GM21717 (cell line): ENCODE results near the gene RAET1E.
"Not testable (repeated sequence)": the region's sequence is repeated elsewhere in the genome, so short reads cannot be mapped to it uniquely, and the experiment has no call there.

ENCODE experiments used
- ATAC-seq: cut with Tn5 transposase; IDR thresholded peaks from one replicate; pipeline ENCODE4 v1.9.1; 2021; ENCODE audit warnings: mild to moderate bottlenecking, moderate library complexity; ENCODE audit not compliant: unreplicated experiment

The RAET1E gene

DNA sequence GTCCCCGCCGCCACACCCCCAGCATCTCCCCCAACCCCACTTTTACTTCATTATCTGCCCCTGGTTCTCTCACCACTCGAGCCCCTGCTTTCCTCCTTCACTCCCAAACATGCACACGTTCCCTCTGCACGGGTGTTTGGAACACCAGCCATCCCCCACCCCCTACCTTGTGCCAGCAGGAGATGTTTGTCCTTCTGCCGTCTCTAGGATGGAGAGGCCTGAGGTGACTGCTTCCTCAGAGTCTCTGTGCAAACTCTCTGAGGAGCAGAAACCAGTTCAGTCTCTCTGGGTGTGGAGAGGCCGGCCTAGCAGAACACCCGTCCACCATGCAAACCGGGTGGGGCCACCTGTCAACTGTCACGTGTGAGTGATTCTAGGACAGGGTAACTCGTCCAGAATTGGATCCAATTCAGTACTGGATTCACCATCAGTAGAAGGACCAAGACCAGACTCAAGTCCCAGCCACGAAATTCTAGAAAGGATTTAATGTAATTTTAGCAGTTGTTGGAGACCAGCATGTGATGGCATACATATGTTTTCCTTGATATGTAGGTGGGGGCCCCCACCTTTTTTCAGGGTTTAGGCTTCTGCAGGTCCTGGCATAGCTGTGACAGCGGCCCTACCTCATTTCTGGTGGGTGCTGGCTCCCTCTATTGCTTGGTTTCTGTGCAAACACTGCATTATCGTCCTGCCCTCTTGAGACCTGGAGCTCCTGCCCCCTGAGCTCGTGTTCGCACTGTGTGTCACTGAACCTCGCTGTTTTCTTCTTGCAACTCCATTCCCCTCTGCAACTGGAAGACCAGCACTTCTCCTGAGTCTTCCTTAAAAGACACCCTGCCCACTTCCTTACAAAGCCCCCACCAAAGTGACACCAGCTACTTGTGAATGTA is at the start of gene RAET1E:
TSS of gene RAET1E (minus strand) at position 259 of the 890 bp plus-strand sequence. CDS start 7,212 bp downstream, outside the sequence.
- ATAC-seq, result no peak

GRCh38 chr6:149947533-149947932 is 49.6 kb upstream of the RAET1E start:
- ATAC-seq, result not testable (repeated sequence)

DNA sequence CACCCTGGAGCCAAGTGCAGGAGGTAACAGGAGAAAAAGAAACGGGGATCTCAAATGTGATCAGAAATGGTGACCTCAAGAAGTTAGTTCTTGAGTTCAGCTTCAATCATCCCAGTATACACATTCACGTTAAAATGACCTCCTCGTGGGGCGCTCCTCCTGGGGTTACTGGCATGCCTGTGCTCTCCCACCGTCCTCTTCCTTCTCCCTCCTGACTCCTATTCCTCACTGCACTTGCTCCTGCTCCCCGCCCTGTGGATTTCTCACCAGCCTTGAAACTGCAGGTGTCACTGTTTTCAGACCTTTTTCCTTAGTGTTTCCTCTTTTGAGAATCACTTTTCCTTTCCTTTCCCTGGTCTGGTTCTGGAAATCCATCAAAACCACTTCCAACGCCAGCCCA is 48.7 kb upstream of the RAET1E start:
- ATAC-seq, result not testable (repeated sequence)

GRCh38 chr6:149945276-149945675 is 47.4 kb upstream of the RAET1E start:
- ATAC-seq, result not testable (repeated sequence)

DNA sequence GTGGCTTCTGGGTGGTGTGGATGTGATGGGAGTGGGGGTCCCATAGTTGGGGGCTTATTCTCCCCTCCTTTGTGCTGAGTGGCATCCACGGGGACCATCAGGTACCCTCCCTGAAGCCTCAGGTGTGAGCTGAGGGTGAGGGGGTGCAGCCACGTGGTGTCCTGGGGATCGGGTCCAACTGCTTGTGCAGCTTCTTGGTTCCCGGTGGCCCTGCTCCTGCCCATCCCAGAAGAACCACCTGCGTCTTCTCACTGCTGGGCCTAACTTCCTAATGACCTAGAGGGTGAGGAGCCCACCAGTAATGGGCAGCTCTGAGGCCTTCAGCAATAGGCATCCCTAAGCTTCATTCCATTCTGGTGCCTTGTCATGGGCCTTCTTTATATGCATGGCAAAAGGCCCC is 45.4 kb upstream of the RAET1E start:
- not testable (repeated sequence) for ATAC-seq

GRCh38 chr6:149942461-149942829 is 44.5 kb upstream of the RAET1E start:
- ATAC-seq, result no peak

DNA sequence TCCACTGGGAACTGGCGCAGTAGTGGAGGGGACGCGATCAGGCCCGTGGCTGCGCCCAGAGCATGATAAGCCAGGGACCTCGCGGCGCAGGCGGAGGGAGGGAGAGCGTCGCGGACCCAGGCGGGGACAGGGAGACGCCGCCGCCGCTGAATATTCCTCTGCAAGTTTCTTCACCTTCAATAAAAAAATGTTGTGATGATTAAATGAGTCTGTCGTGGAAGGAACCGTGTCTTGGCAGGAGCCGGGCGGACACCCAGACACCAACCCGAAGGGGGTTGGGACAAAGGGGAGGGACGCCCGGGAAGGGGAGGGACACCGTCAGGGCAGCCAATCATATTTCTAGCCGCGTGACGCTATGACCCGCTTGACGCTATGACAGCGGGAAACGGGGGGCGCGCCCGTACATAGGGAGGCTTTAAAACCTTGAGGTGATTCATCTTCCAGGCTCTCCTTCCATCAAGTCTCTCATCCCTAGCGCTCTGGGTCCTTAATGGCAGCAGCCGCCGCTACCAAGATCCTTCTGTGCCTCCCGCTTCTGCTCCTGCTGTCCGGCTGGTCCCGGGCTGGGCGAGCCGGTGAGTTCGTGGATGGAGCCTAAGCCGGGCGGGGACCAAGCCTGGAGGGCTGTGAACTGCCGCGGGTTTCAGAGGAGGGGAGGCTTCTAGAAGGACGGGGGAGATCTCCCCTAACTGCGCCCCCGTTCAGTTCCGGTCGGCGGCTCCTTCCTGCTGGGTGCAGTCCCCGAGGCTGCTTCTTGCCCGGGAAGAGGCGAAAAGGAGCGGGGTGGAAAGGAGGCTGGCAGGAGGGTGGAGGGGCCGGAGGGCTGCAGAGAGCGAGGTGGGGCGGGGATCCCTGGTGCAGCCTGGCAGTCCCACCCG is 43.9 kb upstream of the RAET1E start, which contains the start of gene ULBP2:
TSS of gene ULBP2 (plus strand) at position 432 of the 878 bp plus-strand sequence. CDS start at position 491, 59 bp downstream.
- ATAC-seq, result no peak

- ATAC-seq, result no peak
These were observed 42.7 kb upstream of the RAET1E start for GRCh38 chr6:149940672-149940982.

DNA sequence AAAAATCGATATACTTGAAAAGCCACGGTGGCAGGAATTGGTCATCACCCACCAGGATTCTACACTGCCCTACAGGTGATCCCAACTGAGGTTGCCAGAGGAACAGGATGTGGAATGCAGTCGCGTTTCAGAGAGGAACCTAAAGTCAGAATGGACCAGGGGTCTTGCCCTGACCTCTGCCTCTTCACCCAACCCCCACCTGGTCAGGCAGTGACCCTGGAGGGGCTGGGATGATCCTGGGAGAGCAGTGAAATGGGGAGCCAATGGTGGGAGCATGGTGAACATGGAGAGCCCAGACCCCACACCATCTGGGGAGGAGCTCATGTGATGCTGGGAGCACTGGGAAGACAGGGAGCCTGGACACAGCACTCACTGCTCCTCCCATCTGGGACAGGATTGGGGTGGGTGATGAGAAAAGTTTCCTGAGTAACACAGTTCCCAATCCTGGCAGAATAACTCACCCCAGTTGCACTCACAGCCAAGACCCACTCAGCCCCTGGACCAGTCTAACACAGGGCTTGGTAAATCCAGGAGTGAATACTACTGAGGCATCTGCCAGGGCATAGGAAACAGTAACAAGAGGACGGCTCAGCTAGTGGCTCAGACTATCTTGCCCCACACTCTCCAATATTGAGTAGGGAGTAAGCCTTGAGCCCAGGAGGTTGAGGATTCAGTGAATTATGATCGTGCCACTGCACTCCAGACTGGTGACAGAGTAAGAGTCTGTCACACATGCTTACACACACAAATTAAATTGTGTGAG is 42.2 kb upstream of the RAET1E start:
- ATAC-seq, result no peak

DNA sequence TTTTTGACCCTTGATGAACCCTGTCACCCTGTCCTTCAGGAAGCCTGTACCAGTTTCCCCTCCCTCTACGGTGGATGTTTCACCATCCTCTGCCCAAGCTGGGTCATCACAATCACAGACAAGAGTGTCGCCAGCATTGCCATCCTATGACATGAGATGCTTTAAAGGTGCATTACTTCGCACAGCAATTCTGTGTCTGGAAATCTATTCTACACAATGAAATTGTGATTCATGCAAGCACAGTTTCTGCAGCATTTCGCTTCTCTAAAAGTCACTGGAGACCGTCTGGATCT is 41.4 kb upstream of the RAET1E start:
- no peak for ATAC-seq

- peak; percentile 77 for ATAC-seq
These were observed 40.9 kb upstream of the RAET1E start for GRCh38 chr6:149938571-149939355.

- not testable (repeated sequence) for ATAC-seq
These were observed 40.2 kb upstream of the RAET1E start for GRCh38 chr6:149938013-149938570.

- no peak for ATAC-seq
These were observed 38.8 kb upstream of the RAET1E start for GRCh38 chr6:149936743-149937142.

GRCh38 chr6:149935668-149936067 is 37.8 kb upstream of the RAET1E start:
- ATAC-seq, result no peak

- no peak for ATAC-seq
These were observed 37.3 kb upstream of the RAET1E start for GRCh38 chr6:149935246-149935645.

DNA sequence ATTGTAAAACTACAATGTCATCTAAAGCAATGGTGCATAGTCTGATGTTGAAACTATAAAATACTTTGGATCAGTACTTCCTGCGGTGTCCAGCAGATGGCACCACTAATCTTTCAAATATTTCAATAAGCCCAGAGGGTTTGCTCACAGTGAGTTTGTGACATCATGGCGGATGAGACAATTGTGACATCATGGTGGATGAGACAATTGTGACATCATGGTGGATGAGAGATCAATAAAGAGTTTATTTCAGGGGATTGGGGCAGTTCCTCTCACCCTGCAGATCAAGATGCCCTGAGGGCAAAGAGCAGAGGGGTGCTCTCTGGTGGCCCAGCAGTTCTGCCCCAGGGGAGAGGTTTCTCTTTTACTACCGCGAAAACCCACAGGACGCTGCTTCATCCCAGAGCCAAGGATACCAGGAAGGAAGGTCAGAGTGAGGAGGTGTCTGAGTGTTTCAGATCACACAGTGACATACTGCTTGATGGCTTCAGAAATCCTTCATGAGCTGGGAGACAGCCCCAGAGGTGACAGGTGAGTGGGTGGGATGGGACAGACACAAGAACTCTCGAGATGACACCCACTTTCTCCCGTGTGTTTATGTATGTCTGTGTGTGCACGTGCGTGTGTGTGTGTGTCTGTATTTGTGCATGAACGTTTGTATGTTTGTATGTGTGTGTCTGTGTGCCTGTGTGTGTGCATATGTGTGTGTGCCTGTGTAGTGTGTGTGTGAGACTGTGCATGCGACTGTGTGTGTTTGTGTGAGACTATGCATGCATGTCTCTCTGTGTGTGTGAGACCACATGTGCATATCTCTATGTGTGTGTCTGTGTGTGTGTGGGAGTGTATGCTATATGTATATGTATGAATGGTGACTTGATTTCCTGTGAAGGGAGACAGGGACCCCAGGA is 36.6 kb upstream of the RAET1E start:
- no peak for ATAC-seq

- ATAC-seq, result no peak
These were observed 35.5 kb upstream of the RAET1E start for GRCh38 chr6:149933461-149933860.

GRCh38 chr6:149933036-149933435 is 35.1 kb upstream of the RAET1E start:
- no peak for ATAC-seq

GRCh38 chr6:149931501-149931900 is 33.6 kb upstream of the RAET1E start:
- no peak for ATAC-seq
